HPDE6-E6E7 (cell line): ENCODE measurements around the gene ATP2B3.

Experiments
- DNase-seq: peaks from one replicate; pipeline ENCODE4 v3.0.0; 2011; ENCODE audit warnings: missing footprints; ENCODE audit errors: extremely low spot score

The ATP2B3 gene

DNA sequence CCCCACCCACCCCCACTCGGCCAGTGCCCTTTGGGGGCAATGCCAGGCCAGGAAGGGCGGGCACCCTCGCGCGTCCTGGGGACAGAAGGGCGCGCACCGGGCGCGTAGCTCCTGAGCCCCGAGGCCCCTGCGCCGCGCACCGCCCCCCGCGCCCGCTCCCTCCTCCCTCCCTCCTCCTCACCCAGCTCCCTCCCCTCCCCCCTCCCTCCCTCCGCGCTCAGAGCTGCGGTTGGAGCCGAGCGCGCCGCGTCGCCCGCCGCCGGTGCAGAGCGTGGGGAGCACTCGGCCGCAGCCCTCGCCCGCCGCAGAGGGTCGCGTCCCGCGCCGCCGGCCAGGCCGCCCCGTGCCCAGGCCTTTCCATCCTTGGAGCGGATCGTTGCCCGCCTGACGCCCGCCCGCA lies at the start of gene ATP2B3:
ATP2B3 (plus strand) TSS at position 220 of the 400 bp plus-strand sequence. CDS start 18,606 bp downstream, outside the sequence.
- DNase-seq: no peak

DNA sequence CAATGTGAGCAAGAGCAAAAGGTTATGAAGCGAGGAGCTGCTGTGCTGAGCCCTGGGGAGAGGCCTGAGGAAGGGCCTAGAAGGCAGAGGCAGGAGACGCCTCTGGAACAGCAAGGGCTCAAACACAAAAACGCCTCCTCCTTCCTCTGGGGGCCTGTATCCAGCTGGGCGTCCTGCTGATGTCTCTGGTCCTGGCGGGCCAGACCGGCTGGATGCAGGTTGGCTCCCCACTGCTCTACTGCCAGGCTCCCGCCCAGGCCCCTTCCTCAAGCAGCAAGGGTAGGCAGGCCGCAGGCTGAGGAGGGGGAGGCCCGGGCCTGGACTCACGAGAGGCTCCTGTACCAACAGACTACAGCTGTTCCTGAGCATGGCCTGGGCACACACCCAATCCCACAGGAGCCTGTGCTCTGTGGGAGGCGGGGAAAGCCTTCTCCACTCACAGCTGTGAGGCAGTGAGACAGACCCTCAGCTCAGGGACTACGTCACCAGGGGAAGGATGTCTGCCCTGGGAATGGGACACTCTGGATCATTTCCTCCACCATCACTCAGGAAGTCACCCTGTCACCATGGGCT lies 49.3 kb upstream of the ATP2B3 start:
- DNase-seq: no peak

DNA sequence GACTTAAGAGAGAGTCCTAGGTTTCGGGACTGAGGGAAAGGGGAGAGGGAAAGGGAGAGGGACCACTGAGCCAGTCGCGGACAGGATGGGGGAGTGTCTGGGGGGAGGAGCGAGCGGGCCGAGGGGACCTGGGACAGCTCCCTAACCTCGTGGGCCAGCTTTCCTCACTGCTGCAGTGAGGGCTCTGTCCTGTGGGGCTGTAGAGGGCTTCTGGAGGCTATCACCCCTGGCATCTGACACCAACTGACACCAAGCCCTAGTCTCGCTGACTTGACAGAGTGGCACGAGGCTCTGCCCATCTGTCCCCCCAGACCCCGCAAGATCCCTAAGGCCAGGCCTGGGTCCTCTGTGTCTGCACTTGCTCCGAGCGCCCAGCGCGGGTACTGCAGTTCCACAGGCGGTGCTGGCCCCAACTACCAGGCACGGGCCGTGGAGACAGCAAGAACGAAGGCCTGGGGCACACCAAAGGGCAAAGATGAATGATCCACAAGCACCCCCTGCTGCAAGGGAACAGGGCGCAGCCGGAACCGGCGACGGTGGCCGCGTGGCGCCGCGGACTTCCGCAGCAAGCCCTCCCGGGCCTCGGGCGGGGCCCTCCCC lies 47.5 kb upstream of the ATP2B3 start:
- no peak for DNase-seq

DNA sequence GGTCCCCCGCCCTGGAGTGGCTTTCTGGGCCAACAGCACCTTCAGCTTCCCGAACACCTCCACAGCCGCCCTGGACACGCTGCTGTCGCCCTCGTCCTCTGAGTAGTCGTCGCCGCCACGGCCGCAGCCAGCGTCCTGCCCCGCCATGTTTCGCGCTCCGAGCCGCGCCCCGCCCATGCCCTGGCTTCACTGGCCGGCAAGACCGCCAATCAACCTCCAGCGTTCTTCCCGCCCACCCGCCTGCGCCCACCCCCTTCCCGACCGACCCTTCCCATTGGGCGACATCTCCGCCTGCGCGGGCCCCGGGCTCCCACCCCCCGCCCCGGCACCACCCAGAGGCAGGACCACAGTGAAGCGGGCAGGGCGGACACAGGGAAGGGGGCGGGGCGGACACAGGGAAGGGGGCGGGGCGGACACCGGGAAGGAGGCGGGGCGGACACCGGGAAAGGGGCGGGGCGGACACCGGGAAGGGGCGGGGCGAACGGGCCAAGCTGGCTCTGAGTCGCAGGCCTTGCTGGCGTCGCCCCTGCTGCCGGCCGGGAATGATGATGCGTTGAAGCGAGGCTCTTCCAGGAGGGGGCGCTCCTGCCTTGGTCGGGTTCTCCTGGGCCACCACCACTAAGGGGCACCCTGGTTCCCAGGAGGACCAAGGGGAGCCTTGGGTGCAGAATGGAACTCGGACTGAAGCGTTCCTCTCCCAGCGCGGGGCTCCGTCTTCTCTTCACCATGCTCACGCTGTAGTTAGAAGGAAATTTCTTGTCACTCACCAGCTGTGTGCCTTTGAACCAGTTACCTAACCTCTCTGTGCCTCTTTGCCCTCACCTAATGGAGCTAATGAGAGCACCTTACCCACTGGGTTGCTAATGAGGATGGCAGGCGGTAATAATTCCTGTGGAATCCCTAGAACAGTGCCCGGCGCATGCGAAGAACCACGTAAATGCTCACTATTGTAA lies 46.8 kb upstream of the ATP2B3 start, which contains the start of gene HAUS7:
HAUS7 (minus strand) TSS at position 166 of the 953 bp plus-strand sequence; CDS start at position 147, 19 bp downstream.
- DNase-seq: peak; percentile 91

DNA sequence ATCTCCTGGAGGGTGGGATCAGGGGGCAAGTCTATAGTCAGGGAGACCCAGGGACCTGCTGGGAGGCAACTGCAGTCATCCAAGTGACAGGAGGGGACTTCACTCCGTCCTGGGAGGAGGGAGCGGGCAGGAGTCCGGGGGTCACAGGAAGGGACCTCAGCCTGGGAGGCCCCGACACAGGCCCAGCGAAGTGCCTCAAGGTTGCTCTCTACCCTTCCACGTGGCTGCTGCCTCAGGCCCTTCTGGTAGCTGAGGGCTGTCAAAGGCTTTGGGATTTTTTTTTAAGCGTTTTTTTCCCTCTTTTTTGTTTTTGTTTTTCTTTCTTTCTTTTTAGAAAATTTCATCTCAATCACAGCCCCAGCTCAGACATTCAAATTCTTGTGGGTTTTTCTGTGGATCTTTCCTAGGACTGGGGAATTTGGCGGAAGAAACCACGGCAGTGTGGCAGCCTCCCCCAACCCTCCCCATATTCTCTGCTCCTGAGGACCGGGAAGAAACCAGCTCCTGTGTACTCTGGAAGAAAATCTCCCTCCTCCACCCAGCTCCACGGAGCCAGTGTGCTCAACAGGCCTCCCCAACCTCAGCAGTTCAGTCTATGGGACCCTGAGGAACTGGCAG lies 45.7 kb upstream of the ATP2B3 start:
- no peak for DNase-seq

DNA sequence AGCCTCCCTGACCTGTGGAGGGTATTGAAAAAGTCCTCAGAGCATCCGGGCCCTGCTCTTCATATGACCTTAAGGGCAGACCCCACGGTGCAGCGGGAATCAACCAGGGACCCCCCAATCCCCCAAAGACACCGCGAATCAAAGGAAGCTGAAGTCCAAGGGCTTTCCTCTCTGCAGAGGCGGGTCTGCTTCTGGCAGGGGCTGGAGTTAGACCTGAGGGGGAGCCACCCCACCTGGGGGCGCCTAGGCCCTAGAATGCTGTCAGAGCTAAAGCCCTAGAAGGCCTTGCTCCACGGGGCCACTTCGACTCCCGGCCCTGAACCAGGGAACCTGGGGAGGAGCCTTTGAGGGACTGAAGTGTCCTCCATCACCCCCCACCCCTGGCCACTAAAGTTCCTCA lies 44.3 kb upstream of the ATP2B3 start:
- no peak for DNase-seq

DNA sequence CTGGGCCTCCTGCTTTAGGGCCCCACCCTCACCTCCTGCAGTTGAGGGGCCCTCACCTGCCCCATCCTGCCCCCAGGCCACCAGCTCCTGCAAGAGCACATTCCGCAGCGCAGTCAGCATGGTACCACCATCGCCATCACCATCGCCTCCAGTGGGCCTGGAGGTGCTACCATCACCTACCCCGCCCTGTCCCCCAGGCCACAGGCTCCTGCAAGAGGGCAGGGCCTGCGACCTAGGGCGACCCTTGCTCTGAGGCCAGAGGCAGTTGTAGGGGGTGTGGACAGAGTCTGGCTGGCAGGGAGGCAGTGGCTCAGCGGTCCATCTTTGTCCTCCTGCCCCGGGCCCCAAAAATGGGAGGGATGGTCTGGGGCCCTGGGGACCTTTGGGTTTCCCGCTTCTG lies 43.2 kb upstream of the ATP2B3 start:
- DNase-seq: no peak

DNA sequence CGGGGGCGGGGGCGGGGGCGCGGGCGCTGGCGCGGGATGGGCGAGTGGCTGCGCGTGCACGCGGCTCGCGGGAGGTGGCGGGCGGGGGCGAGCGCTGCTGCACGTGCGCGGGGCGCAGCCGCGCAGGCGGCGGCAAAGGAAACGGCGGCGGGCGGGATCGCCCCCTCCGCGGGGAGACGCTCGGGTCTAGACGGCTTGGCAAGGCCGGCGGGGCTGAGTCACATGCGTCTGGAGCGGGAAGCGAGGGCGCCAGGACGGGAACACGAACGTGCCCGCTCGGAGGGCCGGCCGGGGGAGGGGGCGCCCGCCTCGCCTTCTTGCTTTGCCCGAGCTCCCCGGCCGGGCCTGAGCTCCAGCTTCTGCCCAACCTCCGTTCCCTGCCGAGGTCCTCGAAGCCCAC lies 42.7 kb upstream of the ATP2B3 start:
- no peak for DNase-seq

DNA sequence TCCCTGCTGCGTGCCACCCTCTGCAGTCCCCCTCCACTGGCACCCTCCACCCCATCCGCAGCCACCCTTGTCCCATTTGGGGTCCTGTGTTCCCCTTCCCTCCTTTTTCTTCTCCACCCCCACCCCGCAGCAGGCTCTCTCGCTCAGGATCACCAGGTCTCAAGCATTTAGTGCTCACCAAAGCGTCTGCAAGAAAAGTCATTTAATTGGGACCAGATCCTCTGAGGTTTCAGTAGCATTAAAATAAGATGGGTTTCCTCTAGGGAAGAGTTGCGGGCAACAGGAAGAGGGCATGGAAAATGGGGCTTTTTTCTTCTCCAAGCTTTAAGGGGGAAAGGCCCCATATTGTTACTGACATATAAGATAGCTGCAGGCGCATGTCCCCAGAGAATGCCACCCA lies 42.2 kb upstream of the ATP2B3 start:
- DNase-seq: no peak

DNA sequence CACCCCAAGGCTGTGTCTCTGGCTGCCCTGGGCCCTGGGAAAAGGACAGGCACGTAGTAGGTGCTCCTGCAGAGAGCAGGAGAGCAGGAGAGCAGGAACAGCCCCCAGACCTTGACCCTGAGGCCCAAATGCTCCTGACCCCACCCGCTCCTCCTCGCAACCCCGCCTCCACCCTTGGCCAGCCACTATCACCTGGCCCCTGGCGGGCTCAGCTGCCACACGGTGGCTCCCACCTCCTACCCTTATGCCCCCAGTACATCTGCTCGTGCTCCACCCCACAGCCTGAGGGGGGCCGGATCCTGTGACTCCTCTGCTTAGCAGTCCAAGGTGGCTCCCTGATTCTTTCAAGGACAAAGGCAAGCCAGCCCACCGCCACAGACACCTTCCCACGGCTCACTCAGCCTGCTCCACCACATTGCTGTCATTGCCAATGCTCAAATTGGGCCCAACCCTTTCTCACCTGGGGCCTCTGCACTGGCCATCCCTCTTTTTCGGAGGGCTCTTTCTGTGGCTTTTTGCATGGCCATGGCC lies 41.6 kb upstream of the ATP2B3 start:
- DNase-seq: no peak

DNA sequence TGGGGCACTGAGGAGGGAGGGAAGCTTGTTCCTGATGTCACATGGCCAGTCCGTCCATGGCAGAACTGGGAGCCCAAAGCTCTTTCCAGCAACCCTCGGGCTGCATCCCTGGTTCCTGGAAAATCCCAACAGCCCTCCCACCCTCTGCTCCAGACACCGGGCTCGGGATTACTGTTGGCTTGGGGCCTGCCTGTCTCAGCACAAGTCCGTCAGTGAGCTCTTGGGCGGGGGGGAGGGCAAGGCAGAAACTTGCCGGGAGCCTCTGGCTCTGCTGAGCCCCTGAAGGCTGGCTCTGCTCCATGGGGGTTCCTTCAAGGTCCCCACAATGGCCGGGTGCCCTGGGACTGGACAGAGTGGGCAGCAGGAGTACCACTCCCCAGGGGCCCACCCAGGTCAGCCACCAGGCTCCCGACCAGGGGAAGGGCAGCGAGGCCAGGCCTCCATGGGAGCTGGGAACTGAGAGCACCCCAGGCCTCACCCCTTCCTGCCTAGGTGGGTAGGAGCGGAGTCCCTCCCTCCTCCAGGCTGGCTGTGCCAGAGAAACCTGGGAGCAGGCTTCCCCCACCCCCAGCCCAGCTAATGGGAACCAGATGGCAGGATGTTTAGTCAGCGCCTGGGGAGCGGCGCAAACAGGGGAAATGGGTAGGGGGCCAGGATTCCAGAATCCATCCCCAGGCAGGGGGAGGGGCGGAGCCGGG lies 40.6 kb upstream of the ATP2B3 start:
- DNase-seq: no peak

DNA sequence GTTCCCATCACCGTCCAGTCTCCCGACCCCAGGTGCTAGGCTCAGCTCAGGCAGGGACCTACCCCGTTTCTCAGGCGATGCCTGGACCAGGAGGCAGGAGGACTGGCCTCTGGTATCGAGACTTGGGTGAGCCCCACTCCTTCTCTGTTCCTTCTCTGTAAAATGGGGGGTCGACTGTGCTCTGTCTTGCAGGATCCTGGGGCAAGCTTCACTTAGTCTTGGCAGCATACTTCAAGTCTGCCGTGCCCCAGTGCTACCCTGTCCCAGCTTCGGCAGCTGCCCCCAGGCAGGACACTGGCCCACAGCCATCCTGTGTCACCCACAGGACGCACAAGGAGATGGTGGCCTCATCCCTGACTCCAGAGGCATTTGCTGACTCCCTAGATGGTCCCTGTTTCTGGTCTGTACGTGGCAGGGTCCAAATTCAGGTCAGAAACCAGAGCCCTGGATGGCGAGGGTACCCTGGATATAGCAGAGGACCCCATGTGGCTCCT lies 40.0 kb upstream of the ATP2B3 start:
- no peak for DNase-seq

DNA sequence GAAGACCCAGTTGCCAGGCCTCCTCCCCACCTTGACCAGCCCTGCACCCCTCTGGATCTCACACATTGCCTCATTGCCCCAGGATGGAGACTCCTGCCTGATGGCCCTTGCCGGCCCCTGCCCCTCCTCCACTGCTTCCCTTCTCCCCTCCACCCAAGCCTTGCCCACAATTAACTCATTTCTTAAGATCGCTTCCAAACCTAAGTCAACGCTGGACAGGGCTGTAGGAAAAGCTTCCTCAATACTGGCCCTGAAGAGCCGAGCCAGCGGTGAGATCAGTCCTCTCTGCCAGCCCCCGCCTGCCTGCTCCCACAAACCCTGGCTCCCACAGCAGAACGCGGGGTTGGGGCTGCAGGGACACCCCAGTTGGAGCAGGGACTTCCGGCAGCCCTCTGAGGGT lies 39.5 kb upstream of the ATP2B3 start:
- DNase-seq: no peak

DNA sequence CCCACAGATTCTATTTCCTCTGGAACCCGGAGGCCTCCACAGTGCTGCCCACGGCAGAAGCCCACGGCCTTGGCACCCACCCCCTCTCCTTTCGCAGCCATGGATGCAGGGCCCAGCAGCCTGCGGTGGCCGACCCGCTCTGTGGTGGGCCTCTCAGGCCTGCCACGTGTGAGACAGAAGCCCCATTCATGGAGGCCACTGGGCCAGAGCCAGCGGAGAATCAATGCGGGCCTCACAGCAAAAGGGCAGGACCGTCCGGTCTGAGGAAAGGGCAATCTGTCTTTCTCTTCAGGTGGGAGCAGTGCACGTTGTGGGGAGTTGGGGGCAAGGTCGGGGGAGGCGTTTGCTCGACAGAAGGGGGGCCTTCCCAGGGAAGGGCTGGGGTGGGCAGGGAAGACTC lies 38.7 kb upstream of the ATP2B3 start:
- DNase-seq: no peak

DNA sequence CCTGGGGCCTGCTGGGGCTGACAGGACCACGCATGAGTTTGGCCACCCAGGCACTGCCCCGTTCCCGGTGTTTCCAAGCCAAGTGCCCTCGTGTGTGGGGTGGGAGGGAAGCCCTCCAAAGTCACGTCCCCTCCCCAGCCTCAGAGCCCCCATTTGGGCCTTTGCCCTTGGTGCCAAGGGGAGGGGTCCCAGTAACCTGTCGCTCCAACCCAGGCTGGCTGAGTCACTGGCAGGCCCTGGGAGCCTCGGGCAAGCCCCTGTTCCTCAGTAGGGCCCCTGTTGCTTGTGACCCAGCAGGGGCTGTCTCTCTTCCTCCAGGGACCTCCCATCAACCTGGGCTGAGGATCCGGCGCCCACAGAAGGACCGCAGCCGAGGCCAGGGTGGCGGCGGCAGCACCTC lies 36.4 kb upstream of the ATP2B3 start:
- DNase-seq: no peak

DNA sequence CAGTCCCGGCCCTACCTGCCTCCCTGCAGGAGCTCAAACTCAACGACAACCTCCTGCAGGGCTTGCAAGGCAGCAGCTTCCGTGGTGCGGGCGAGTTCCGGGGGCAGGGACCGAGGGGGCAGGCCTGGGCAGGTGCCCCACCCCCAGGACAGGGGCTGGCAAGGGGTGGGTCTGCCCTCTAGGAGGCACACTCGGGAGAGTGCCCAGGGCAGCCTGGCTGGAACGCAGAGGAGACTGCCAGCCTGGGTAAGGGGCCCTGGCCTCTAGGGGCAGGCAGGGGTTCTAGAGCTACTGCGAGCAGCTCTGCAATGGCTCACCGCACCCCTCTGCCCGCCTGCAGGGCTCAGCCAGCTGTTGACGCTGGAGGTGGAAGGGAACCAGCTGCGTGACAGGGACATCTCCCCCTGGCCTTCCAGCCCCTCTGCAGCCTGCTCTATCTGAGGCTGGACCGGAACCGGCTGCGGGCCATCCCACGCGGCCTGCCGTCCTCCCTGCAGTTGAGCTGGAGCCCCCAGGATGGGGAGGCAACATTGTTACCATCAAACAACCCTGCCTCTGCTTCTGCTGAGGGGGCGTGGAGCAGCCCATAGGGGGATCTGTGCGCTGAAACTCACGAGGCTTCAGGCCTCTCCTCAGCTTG lies 34.9 kb upstream of the ATP2B3 start:
- DNase-seq: no peak

DNA sequence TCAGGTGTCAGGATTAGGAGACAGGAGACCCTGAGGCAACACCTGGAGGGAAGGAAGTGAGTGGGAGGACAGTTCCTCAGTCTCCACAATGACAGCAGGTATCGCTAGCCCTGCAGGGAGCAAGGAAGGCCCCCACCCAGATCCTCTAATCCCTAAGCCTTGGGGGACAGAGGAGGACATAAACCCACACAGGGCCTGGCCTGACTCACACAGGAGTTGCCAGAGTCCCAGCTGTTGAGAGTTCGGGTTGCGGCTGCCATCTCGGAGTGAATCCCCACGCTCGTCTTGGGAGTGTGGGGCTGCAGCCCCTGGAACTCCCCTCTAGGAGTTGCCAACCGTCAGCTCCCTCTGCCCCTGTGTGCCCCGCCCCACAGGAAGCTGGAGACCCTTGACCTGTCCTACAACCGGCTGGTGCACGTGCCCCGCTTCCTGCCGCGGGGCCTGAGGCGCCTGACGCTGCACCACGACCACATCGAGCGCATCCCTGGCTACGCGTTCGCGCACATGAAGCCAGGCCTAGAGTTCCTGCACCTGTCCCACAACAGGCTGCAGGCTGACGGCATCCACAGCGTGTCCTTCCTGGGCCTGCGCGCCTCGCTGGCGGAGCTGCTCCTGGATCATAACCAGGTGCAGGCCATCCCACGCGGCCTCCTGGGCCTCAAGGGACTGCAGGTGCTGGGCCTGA lies 31.9 kb upstream of the ATP2B3 start:
- no peak for DNase-seq

DNA sequence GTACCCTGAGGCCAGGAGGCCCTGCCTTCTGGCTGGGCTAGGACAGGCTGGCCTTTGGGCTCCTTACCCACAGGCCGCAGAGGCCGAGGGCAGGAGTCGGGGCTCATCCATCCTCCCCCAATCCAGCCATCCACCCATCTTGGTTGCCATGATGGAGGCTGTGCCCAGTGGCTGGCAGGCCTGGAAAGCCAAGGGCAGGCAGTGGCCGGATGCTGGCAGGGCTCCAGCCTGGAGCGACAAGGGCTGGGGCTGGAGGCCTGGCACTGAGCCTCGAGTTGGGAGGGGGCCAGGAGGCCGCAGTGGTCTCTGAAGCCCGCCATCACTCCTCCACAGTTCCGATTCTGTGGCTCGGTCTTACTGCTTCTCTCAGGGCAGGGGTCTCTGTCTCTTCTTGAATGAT lies 31.3 kb upstream of the ATP2B3 start:
- DNase-seq: no peak

DNA sequence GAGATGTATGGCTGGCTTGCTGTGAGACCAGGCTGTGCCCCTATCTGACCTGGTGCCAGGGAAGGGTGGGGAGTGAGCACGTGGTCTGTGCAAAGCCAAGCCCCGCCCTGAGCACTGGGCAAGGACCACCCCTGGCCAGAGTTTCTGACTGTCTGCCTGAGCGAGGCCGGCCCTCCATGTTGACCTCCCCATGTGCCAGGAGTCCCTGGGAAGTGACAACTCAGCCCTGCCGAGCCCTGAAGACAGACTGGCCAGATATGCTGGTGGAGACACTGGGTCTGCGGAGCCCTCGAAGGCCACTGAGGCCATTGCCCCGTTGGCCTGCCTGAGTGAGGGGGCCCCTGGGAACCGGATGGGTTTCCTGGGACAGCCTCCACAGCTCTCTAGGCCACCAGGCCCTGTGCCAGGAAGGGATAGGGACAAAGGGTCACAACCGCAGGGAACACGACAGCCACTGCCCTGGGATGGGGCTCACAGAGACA lies 29.8 kb upstream of the ATP2B3 start:
- DNase-seq: no peak
